GM21825 (cell line): ENCODE results near the gene GNPDA2.

ENCODE experiments used
- ATAC-seq: cut with Tn5 transposase; IDR thresholded peaks from one replicate; pipeline ENCODE4 v1.9.1; 2021; ENCODE audit warnings: mild to moderate bottlenecking, moderate library complexity; ENCODE audit not compliant: unreplicated experiment

Gene GNPDA2

GRCh38 chr4:44684648-44685047, 41.7 kb downstream of the GNPDA2 start:
- no peak for ATAC-seq

GRCh38 chr4:44679060-44679459, 47.3 kb downstream of the GNPDA2 start:
- ATAC-seq, result no peak

- ATAC-seq, result peak; percentile 97
Measured at GRCh38 chr4:44678094-44679041, 48.0 kb downstream of the GNPDA2 start, which contains the start of gene GUF1. TSS of gene GUF1 (plus strand) at chr4:44678420. CDS start at chr4:44678623, 203 bp downstream.

GRCh38 chr4:44675366-44675765, 51.0 kb downstream of the GNPDA2 start:
- ATAC-seq, result no peak

- no peak for ATAC-seq
Measured at GRCh38 chr4:44674471-44674870, 51.9 kb downstream of the GNPDA2 start.

DNA sequence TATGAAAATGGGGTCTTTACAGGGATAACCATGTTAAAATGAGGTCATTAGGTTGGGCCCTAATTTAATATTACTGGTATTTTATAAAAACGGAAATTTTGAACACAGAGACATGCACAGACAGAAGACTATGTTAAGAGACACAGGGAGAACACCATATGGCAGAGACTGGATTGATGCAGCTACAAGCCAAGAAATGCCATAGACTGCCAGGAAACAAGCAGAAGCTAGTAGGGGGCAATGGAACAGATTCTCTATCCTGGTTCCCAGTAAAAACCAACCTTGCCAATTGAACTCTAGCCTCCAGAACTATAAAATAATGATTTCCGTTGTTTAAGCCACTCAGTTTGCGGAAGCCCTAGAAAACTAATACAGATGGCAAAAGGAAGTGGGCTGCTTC, 54.7 kb downstream of the GNPDA2 start:
- no peak for ATAC-seq

- no peak for ATAC-seq
Measured at GRCh38 chr4:44670506-44671199, 55.7 kb downstream of the GNPDA2 start.

DNA sequence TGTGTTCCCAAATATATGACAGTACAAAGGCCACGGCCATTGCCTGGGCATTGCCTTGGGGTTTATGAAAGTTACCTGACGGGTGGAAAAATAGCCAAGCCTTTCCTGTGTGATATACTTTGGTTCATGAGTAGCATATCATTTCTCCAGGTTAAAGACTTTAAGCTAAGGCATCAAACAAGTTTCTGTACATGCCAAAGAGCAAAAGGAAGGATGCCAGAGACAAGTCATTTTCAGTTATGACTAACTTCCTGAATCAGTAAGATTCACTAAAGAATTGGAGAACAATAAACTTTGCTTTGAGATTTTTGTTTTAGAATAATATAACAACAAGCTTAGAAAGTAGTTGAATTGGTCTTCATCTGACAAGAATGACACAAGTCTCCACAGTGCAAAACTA, 57.8 kb downstream of the GNPDA2 start:
- ATAC-seq, result no peak

DNA sequence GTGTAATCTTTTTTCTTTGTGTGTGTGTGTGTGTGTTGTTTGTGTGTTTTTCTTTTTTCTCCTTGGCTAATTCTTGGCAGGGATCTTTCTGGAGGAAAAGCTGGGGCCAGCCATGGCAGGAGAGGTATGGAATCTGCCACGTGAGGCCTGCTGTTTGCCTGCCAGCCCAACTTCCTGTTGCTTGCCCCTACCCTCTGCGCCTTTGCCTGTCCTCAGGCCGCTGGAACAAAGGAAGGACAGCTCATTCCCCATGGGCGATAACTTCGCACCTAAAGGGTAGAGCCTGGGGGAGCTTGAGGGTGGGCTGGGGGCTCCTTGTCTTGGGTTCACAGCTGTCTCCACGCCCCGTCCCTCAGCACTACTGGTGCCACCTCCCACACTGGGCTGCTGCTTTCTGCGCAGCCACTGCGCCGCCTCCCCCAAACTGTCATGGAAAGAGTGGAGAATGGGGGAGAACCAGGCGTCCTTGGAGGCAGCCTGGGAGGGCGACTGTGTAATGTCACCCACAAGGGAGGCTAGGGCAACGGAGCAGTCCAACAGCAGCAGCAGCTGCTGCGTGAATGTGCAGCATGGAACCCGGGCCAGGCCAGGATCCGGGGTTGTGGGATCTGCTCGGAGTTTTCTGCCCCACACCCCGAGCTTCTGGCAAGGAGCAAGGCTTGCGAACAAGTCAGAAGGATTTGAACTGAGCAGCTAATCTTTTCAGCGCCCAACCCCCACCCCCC, 62.7 kb downstream of the GNPDA2 start:
- ATAC-seq, result no peak

DNA sequence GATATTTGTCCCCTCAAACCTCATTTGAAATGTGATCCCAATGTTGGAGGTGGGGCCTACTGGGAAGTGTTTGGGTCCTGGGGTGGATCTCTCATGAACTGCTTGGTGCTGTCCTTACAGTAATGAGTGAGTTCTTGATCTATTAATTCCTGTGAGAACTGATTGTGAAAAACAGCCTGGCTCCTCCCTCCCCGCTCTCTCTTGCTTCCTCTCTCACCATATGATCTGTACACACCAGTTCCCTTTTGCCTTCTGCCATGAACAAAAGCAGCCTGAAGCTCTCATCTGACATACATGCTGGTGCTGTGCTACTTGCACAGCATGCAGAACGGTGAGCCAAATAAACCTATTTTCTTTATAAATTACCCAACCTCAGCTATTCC, 63.7 kb downstream of the GNPDA2 start:
- ATAC-seq, result no peak

- ATAC-seq, result no peak
Measured at GRCh38 chr4:44661940-44662622, 64.3 kb downstream of the GNPDA2 start.

DNA sequence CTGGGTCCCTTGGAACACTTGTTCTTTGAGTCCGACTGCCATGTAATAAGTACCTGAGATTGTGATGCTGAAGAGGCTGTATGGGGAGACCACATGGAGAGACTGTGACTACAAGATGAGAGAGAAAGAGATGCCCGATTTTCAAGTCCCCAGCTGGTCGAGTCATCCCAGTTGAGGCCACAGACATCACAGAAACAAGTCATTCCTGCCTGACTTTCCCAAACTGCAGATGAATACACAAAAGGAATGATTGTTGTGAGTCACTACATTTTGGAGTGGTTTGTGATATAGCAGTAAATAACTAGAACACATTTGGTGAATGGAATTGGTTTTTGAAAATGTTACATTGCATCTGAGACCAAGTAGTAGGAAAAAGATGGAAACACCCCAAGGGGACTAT, 66.0 kb downstream of the GNPDA2 start:
- ATAC-seq, result no peak

GRCh38 chr4:44652002-44652401, 74.4 kb downstream of the GNPDA2 start:
- no peak for ATAC-seq
